HG02798 (cell line): ENCODE data around the gene CIRBP.

ENCODE experiments used
- ATAC-seq: cut with Tn5 transposase; IDR thresholded peaks from one replicate; pipeline ENCODE4 v1.9.1; 2021; ENCODE audit warnings: mild to moderate bottlenecking; ENCODE audit not compliant: unreplicated experiment, poor library complexity

CIRBP gene

DNA sequence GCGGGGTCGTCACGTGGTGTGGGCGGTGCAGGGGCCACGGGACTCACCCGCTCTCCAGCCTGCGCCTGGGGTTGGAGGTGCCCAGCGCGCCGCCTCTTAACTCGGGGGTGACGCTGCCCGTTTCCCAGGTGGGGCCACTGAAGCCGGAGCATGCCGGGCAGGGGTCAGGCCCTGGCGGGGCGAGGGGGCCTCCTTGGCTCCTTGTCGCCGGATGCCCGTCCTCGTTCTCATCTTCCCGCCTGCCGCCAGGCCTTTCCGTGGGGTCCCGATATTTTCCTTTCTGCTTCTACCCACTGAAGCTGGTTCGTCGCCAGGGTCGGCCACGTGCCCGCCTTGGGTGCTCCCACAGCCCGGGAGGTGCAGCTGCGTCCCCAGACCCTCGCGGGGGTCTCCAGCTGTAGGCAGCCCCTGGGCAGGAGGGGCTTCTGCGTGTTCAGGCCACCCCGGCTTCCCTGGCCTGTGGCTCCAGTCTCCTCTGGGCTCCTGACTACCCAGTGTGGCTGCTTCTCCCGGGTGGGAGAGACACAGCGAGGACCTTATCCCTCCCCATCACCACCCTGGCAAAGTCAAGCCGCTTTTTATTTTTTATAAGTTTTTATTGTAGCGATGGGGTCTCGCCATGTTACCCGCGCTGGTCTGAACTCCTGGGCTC is 7.0 kb downstream of the CIRBP start:
- no peak for ATAC-seq

DNA sequence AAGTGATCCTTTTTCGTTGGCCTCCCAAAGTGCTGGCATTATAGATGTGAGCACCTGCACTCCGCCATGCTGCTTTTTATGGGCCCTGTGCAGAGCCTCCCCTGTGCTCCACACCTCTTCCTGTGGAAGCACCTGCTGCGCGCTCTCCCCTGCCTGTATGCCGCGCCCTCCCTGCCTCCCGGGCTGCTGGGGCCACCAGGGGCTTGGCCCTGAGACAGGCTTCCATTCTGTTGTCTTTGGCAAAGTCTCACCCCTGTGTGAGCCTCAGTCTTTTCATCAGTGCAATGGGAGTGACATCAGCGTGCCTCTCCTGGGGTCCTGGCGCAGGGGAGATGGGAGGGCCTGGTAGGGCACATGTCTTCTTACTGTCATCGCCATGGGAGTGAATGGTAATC is 7.5 kb downstream of the CIRBP start:
- no peak for ATAC-seq

DNA sequence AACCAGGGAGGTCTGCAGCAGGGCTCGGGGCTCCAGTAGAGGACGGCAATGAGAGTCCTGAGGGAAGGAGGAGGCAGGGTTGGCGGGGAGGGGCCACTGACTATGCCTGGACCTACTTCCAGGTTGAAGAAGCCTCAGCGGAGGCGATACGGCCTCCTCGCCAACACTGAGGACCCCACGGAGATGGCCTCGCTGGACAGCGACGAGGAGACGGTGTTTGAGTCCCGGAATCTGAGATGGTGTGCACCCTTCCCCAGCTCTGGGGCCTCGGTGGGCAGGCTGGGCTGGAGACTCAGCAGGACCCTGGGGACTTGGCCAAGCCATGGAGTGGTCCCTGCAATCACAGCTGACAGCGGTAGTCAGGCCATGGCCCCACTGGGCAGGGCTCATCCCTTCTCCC is 7.9 kb downstream of the CIRBP start:
- no peak for ATAC-seq

DNA sequence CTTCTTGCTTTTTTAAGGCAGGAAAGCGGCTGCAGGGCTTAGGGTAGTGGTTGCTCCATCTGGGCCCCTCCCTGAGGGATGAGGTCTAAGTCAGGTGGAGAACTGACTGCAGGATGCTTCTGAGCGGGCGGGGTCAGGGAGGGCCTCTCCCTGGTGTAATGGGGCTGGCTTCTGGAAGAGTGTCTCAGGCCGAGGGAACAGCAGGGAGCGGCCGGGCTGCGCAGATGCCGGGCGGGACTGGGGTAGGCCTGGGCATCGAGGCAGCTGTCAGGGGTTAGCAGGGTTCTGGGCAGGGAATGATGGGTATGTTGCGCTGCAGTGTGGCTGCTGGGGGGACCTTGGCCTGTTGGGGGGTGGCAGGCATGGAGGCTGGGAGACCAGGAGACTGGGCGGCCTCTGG is 8.9 kb downstream of the CIRBP start:
- no peak for ATAC-seq

DNA sequence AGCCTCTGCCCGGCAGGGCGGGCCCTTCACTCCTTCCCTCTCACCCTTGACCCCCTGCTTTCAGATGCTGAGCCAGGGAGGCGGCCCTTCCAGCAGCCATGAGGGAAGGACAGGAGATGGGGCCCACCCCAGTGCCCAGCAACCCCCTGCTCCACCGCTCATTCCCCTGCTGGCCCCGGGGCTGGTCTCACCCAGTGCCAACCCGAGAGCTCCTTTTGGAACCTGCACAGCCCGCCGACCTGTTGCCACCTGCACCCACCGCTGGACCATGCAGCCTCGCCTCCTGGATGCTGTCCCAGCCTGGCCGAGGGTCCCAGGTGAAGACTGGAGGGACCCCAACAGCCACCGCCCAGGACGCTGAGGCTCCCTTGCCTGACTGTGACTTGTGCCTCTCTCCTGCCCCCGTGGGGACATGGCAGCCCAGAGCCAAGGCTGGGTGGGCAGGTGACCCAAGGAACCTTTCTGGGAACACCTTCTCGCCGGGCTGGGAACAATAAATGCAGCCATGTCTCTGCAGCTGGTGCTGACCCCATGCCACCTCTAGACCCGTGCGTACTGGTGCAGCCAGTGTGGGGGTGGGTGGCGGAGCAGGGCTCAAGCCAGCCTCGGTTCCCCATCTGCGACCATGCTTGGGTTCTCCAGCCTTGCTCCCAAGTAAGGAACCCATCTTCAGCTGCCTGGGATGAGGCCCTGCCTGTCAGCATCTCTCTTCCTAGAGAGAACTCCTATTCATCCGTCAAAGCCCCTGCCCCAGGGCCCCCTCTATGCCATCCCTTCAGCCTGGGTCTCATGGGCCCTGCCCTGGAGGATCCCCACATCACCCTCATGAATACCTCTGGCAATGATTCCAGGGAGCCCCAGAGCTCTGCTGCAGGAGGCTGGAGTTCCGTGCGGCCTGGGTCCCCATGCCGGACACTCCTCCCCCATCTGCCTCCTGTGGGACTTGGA is 9.9 kb downstream of the CIRBP start:
- ATAC-seq: no peak

DNA sequence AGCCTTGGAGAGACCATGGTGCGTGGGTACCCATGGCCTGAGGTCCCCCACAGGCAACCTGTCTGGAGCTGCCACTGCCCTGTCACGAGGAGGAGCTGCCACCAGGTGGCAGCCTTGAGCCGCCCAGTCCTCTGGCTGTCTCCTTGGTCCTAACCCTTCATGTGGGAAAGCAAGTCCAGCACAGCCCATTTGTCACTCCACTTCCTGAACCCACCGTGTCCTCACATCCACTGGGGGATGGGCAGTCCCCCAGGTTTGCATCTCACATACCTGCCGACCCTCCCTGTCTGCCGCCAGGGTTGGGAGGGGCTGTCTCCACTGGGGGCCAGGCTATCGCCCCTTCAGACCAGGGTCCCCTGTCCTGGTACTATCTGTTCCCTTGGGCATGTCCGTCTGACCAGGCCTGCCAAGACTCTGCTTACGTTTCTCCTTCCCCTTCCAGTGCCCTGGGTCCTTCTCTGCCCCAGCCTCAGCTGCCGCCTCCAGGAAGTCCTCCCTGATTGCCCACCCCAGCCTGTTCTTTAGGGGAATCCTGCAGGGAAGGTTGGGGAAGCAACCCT is 10.7 kb downstream of the CIRBP start:
- ATAC-seq: no peak

DNA sequence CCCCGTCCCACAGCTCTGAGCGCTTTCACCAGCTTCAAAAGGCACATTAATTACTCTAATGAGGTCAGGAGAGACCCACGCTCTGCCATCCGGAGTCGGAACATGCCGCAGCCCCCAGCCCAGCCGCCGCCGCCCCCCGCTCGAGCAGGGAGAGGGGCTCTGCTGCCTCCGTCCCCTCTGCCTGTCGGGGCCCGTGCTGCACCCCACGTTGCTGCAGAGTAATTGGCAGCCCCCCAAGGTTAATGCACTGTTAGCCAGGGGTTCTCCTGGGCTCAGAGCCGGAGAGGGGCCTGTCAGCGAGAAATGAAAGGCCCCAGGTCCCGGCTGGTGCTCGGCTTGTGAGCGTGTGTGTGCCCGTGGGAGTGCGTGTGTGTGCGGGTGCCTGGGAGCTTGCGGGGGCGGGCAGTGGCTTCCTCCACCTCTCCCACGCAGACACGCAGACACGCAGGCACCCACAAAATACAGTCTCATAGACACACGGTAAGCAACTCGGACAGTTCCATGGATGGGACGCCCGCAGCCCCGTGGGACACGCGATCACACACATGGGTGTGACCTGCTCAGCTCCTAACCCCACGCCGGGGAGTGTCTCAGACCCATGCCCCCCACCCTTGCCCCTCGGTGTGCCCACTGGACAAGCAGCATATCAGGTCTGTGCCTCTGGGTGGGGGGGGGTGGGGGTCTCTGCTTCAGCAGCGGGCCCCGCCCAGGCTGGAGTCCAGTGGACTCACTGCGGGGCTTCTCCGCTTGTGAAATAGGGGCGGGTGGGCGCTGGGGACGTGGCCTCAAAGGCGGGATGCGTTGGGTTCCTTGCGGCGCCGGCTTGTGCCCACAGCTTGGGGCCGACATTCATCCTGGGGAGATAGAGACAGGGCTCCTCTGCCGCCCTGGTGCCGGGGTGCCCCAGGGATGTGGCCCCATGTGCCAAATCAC is 11.8 kb downstream of the CIRBP start:
- no peak for ATAC-seq

DNA sequence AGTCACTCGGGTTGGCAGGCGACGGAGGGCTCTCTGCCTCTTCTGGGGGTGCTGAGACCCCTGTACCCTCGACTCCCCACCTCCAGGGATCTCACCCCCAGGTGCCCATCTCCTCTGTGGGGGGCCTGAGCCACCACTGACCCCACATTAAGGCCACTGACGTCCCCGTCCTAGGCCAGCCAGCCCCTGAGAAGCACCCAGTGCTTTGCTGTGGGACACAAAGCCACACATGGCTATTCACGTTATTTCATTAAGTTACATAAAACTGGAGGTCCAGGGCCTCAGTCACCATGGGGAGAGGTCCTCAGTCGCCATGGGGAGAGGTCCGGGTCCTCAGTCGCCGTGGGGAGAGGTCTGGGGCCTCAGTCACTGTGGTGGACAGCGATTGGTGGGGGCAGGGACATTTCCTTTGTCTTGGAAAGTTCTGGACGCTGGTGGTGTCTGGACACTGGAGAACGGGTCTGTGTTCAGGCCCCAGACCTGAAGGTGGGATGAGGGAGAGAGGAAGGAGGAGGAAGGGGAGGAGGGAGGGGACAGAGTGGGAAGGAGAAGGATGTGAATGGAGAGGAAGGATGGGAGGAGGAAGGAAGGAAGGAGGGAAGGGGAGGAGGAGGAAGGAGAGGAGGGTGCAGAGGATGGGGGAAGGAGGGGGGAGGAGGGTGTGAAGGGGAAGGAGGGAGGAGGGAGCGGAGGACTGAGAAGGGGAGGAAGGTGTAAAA is 12.6 kb downstream of the CIRBP start:
- no peak for ATAC-seq

DNA sequence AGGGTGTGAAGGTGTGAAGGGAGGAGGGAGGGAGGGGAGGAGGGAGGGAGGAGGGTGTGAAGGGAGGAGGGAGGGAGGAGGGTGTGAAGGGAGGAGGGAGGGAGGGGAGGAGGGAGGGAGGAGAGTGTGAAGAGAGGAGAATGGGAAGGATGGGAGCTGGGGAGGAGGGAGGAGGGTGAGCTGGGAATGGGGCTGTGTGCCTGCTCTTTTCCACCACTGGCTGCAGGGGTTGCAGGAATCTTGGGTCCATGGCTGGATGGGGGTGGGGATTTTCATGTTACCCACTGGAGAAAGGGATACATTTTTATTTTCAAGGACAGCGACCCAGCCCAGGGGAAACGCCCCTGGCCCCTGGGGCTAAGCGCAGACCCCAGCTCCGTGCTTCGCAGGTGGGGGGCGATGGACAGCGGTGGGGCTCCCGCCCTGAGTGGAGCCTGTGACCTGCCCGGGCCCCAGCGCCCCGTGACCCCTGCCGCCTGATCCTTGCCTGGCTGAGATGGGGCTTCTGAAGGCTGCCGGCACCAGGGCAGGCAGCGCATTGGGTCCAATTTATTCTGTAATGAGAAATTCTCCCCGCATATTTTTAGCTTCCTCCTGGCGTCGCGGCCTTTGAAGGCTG is 13.6 kb downstream of the CIRBP start:
- no peak for ATAC-seq

DNA sequence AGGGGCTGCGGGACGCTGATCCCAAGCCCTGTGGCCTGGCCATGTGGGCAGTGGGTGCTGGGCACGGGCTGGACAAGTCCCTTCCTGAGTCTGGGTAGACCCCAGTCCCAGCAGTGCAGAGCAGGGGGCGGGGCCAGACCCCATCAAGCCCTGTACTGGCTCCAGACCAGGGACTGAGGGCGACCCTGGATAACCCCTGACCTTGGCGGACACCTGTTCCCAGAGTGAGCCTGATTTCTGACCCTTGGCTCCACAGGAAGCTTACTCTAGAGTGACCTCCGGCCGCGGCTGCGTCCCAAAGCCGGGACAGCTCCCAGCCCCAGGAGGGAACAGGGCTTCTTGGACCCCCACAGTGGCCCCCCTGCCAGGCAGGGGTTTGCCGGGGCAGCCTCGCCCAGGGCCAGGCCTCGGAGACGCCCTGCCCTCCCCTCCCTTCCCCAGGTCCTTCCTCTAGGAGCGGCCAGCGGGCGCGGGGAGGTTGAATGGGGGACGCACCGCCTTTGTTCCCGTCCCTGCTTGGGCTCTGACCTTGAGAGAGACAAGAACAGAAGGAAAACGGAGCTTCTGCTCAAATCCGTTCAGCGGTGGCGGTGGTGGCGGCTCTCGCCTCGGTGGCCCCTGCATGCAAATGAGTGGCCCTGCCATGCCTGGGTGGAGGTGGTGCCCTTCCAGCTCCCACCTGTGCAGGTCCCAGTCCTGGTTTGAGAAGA is 14.2 kb downstream of the CIRBP start:
- no peak for ATAC-seq

DNA sequence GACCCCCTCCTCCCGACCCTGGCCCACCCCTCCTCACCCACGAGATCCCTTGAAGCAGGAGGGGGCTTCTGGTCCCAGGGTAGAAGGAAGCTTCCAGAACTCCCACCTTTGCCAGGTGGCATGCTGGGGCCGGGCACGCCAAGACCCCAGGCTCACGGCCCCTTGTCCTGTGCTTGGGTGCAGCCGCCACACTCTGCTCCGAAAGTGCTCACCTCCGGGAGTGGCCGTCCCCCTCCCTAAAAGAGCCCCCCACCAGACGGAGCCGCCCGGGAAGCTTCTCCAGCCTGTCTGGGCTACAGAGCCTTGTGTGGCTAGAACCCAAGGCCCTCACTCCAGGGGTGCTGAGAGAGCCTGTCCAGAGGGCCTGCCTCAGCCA is 14.8 kb downstream of the CIRBP start:
- no peak for ATAC-seq

DNA sequence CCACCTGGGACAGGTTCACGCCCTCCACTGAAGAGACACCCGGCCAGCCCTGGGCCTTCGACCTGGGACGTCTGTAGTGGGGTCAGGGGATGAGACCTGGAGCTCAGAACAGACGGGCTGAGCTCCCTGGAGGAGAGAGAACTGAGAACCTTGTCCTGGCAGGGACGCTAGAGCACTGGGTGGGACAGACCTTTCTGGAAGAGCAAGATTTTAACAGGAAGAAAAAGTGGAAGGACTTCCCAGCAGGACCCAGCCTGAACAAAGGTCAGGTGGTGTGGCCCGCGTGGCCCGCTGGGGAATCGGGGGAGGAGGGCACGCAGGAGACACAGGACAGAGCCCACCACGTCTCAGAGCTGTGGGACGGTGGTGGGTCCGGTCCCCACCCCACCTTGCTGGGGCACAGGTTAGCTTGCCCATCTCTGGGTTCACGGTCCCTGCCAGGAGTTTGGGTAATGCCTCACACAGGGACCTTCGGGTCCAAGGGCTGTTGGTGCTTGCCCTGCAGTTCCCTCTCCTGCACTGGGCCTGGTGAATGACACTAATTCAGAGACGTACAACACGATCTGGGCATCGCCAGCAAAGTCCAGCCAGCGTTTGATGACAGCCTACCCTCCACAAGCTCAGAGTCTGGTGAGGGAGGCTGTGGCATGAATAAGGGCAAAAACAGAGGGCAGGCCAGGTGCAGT is 15.3 kb downstream of the CIRBP start:
- no peak for ATAC-seq

DNA sequence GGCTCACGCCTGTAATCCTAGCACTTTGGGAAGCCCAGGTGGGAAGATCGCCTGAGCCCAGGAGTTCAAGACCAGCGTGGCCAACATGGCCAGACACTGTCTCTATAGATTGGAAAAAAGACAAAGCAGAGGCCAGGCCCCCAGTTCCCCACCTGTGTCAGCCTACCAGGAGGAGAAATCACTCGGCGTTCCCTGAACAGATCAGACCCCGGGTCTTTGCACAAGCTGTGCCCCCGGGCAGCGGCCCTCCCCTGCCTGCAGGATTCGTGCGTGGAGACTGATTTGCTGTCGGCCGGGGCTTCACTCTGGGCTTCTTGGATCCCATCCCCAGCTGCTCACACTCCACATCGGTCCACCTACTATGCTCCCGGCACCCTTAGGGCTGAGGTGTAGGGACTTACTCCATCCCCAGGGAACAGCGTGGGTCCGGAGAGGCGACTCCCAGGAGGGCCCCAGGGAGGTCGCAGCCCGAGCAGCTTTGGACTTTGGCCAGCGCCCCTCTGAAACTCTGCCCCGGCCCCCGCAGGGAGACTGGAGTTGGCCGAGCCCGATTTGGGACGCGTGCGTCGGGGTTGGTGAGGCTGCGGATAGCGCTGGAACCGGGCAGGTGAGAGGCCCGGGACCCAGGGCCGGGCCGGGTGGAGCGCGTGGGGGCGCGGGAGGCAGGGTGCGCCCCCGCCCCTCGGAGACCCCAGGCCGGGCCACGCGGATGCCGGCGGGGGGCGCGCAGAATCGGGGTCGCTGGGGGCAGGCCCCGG is 16.0 kb downstream of the CIRBP start:
- no peak for ATAC-seq

DNA sequence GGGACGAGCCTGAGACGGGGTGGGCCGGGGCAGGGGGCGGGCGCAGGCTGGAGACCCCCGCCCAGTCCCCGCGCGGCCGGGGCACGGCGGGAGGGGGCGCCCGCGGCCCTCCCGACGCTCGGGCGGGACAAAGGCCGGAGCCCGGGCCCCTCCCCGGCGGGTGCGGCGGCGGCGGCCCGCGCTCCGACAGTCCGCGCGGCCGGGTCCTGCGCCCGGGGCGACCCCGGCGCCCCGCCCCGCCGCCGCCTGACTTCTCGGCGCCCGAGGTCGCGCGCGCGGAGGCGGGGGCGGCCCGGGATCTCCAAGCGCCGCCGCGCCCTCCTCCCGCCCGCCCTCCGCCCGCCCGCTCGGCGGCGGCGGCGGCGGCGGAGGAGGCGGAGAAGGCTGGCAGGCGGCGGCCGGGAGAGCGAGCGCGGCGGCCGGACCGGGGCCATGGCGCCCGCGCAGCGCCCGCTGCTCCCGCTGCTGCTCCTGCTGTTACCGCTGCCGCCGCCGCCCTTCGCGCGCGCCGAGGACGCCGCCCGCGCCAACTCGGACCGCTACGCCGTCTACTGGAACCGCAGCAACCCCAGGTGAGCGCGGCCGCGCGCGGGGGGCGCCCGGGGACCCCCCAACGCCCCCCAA is 16.7 kb downstream of the CIRBP start, which contains the start of gene EFNA2:
Gene EFNA2, plus strand, starts transcription at position 137 of the 624 bp plus-strand sequence. Its CDS starts 296 bp downstream, at position 433.
- no peak for ATAC-seq

DNA sequence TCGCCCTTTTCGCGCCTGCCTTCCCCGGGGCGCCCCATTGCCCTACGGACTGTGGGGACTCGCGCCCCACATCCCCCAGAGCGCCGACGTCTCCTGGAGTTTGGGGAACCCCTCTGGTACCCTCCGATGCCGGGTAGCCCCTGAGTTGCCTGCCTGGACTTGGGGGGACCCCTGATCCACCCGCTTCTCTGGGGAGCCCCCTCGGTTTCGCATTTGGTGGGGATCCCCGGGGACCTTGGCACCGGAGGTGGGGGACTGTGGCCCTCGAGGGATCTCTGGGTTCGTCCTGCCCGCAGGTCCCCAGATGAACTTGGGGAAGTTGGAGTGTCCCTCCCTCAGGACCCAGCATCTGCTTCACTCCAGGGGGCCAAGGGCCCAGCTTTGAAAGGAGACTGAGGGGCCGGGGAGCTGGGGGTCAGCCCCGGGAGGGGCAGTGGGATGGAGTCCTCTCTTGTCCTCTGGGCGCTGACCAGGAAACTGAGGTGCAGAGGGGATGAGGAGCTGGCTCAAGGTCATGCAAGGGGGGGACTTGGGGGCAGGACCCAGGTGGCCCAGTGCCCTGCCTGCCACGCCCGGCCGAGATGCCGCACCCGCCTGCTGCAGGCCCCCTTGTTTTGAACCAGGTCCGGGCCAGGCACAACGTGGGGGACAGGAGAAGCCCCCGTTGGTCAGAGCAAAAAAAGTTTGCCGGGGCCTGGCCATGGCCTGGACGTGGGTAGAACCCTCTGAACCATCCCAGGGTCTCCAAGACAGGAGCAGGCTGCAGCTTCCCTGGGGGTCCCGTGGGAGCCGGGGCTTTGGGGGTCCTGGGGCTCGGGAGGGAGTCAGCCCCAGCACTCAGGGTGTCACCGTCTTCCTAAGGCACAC is 17.6 kb downstream of the CIRBP start:
- ATAC-seq: no peak
